HG03521 (cell line): Measurements from ENCODE around the gene UFL1.

ENCODE experiments used
- ATAC-seq: cut with Tn5 transposase; IDR thresholded peaks from one replicate; pipeline ENCODE4 v1.9.1; 2021; ENCODE audit warnings: mild to moderate bottlenecking, moderate library complexity; ENCODE audit not compliant: unreplicated experiment

Gene UFL1

DNA sequence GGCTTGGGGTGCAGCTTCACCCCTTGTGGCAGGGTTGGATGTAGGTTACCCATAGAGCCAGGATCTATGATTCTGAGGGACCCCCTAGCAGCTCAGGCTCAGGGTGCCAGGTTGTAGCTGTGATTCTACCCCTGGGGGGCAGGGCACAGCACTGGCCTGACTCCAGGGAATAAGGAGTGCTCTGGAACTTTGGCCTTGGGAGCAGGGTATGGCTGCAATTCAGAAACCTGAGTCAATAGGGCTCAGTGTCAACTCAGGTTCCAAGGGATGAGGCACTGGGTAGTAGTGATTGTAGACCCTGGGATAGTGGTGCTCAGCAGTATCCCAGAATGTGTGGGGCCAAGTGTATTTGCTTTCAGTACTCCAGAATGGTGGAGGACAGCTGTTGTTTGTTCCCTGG is 49.9 kb downstream of the UFL1 start:
- no peak for ATAC-seq

DNA sequence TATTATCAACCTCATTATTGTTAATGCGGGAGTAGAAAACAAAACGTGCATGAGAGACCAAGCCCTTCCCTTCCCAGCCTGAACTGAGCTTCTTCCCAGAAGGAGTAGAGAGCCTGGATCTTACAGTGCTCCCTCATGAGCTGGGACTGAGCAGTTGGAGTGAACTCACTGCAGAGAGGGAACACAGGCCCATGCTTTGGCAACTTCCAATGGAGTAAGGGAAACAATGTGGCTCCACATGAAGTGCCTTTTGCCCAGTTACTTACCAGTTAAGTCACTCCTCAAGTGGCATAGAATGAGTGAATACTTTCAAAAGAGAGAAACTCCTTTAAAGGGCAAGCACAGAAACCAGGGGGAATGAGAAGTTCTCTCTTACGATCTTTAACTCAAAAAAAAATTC is 53.8 kb downstream of the UFL1 start:
- no peak for ATAC-seq

- ATAC-seq, result no peak
These were observed 54.6 kb downstream of the UFL1 start for GRCh38 chr6:96576221-96576620.

DNA sequence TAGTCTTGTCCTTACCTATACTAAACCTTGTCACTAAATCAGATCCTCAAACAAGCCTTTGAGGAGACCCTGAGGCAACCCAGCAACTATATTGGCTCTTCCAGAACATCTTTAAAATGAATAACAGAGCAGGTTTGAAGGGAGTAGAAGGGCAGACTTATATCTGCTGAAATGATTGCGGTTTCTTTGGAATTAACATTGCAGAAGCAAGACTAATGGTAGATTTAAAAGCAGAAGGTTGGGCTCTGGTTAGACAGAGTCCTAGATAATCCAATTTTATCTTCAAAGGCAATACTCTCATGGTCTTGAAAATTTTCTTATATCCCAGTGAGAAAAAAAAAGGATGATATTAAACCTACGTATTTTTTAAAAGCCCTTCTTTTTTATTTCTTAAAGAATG is 60.4 kb downstream of the UFL1 start:
- ATAC-seq, result no peak

DNA sequence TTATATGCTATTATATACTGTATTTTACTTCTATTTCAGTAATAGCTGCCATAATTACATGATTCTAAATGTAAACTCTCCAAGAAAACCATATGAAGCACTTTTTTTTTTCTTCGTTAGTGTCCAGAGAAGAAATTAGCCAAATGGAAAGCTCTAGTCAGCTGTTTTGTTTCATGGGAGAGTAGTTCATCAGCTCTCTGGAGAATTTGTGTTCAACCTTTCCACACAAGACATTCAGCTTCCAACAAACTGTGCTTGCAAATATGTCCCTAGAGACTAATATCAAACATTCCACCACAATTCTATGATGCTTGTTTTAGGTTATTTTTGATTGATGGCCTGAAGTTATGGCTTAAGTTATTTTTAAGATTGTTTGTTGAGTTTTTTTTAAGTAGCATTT is 60.8 kb downstream of the UFL1 start:
- ATAC-seq, result no peak

- no peak for ATAC-seq
These were observed 82.8 kb downstream of the UFL1 start for GRCh38 chr6:96604420-96604819.
